Small intestine (tissue), 16 donors: ENCODE data around the gene IRS4. TPM values are rescaled to one million over a fixed set of nuclear protein-coding genes. Genes with fewer than 3 reads are reported as not detected.
A peak's percentile ranks its signal among the peaks of the same experiment; 100 is the strongest.

Experiments used
- DNase-seq, 2 donors: peaks; one replicate each; pipeline versions ENCODE4 v3.0.0 to v3.0.0-alpha.2; 2013
- FAIRE-seq: peaks from 2 replicates; lab custom pipeline; 2012; peaks lifted over from hg19 to GRCh38; lab: Jason Lieb, UNC
- H3K27ac ChIP-seq, 3 donors: one replicate each; pipeline ENCODE4 v1.5.1; 2013; ENCODE audit warnings: low read length in 2 of 3, mild to moderate bottlenecking in 2 of 3, control low read depth in 1 of 3, inconsistent platforms in 1 of 3, low read depth in 1 of 3, moderate library complexity in 1 of 3
- H3K27me3 ChIP-seq, 3 donors: one replicate each; pipeline ENCODE4 v1.6.1; 2013; ENCODE audit warnings: low read length in 3 of 3, inconsistent platforms in 1 of 3; ENCODE audit not compliant: control insufficient read depth in 3 of 3, insufficient read depth in 3 of 3
- H3K36me3 ChIP-seq, 3 donors: one replicate each; pipeline ENCODE4 v1.6.1; 2013; ENCODE audit warnings: low read length in 3 of 3, inconsistent platforms in 1 of 3, low read depth in 1 of 3, mild to moderate bottlenecking in 1 of 3, moderate library complexity in 1 of 3; ENCODE audit not compliant: control insufficient read depth in 3 of 3, insufficient read depth in 2 of 3
- H3K4me1 ChIP-seq, 3 donors: one replicate each; pipeline ENCODE4 v1.6.1; 2013; ENCODE audit warnings: low read length in 2 of 3, inconsistent platforms in 1 of 3, low read depth in 1 of 3, mild to moderate bottlenecking in 1 of 3, moderate library complexity in 1 of 3; ENCODE audit not compliant: control insufficient read depth in 3 of 3, insufficient read depth in 2 of 3
- H3K4me3 ChIP-seq, 3 donors: one replicate each; pipeline ENCODE4 v1.5.1; 2013; ENCODE audit warnings: low read length in 3 of 3, control low read depth in 1 of 3, inconsistent platforms in 1 of 3, low read depth in 1 of 3, mild to moderate bottlenecking in 1 of 3, moderate library complexity in 1 of 3
- H3K9me3 ChIP-seq, 2 donors: one replicate each; pipeline ENCODE4 v1.6.1; 2013; ENCODE audit warnings: low read depth in 1 of 2, low read length in 1 of 2; ENCODE audit not compliant: control insufficient read depth in 2 of 2, insufficient read depth in 1 of 2
- WGBS, 3 donors: extraction: QIAGEN DNeasy Blood & Tissue Kit; methylation state at CpG; one replicate each; pipeline ENCODE4 v1.1.7; 2013; 5-methylcytosine and 5-hydroxymethylcytosine counted together
- long read RNA-seq, 10 donors: transcript quantifications; one replicate each; lab custom pipeline, GENCODE V29; 2026
- polyA plus RNA-seq, 4 donors: library from polyadenylated mRNA; stranded (reverse) in 3 of 4; unstranded in 1 of 4; fragments of 200-250 nt in 3 of 4; fragments of 120-200 nt in 1 of 4; gene quantifications; one replicate each; pipeline versions ENCODE4 v1.2.1 to v1.2.3, GENCODE V29; 2013
- donor health status: healthy with polysubstance abuse.
- donor health status: control.
- donor health status: control.
- donor health status: Bipolar disorder and iron deficiency.
- donor health status: healthy.

The IRS4 gene
- under 1 TPM in 1 of 4 donors, not detected in 3; 0.04 TPM for polyA plus RNA-seq
- long read RNA-seq, donor 1, result 0 reads
- long read RNA-seq, donor 2, result 0 reads
- long read RNA-seq, donor 3, result 0 reads
- long read RNA-seq, donor 4, result 0 reads
- long read RNA-seq, donor 5, partial matches to known transcripts, result 0 of 1 reads
- long read RNA-seq, donor 5, other reads (novel, unspliced or antisense), result 0 of 1 reads
- long read RNA-seq, donor 6, result 0 reads
- long read RNA-seq, donor 7, result 0 reads
- long read RNA-seq, donor 8, result 0 reads
- long read RNA-seq, donor 9, result 0 reads
- long read RNA-seq, donor 10, result 0 reads

- no peak for FAIRE-seq
- Histone ChIP-seq H3K9me3 (no peaks in the 10 kb centered on the region), H3K36me3 (no peaks in the 10 kb centered on the region), H3K4me1 (no peaks in the 10 kb centered on the region), H3K4me3 (peak within 1 kb of the TSS in 1 of 3 donors; percentile 32), H3K27me3 (peaks cover 0 to 60% (median 10%) of the 10 kb centered on the region in 3 donors), H3K27ac (no peak within 1 kb of the TSS)
- 1 to 40% (median 17%) methylated on average over 40 to 62 of the region's 62 CpGs for WGBS, 3 donors
- peak in 1 of 2 donors; percentile 14 for DNase-seq
These were observed at the start of gene IRS4 for GRCh38 chrX:108736509-108737479. TSS of gene IRS4 (minus strand) at chrX:108736563.

- Histone ChIP-seq H3K4me1 (no peaks in the 10 kb centered on the region), H3K27me3 (no peaks in the 10 kb centered on the region), H3K36me3 (no peaks in the 10 kb centered on the region), H3K27ac (no peak overlapping the region), H3K4me3 (no peak overlapping the region), H3K9me3 (no peaks in the 10 kb centered on the region)
- no peak for FAIRE-seq
- DNase-seq, result no peak
These were observed 36.2 kb upstream of the IRS4 start for GRCh38 chrX:108772549-108772948.

GRCh38 chrX:108763559-108763958 is 27.2 kb upstream of the IRS4 start:
- 43 to 84% (median 50%) methylated on average over 1 of the region's 1 CpG for WGBS, 3 donors
- no peak for FAIRE-seq
- Histone ChIP-seq H3K4me3 (no peak overlapping the region), H3K4me1 (no peaks in the 10 kb centered on the region), H3K27ac (no peak overlapping the region), H3K9me3 (no peaks in the 10 kb centered on the region), H3K27me3 (no peaks in the 10 kb centered on the region), H3K36me3 (no peaks in the 10 kb centered on the region)
- no peak for DNase-seq

- Histone ChIP-seq H3K4me3 (no peak overlapping the region), H3K4me1 (no peaks in the 10 kb centered on the region), H3K9me3 (no peaks in the 10 kb centered on the region), H3K27me3 (peaks cover 0 to 30% (median 8%) of the 10 kb centered on the region in 3 donors), H3K36me3 (no peaks in the 10 kb centered on the region), H3K27ac (no peak overlapping the region)
- FAIRE-seq, result no peak
- DNase-seq, result no peak
- WGBS, 3 donors, result 24 to 70% (median 59%) methylated on average over 1 of the region's 1 CpG
These were observed 4.0 kb upstream of the IRS4 start for GRCh38 chrX:108740299-108740774.

- 22 to 35% (median 31%) methylated on average over 5 of the region's 5 CpGs for WGBS, 3 donors
- DNase-seq, result no peak
- H3K27me3 ChIP-seq, result peaks cover 0 to 56% (median 10%) of the 10 kb centered on the region in 3 donors
- no peak overlapping the region for H3K4me3 ChIP-seq
- no peaks in the 10 kb centered on the region for H3K9me3 ChIP-seq
- no peak for FAIRE-seq
- H3K27ac ChIP-seq, result no peak overlapping the region
- H3K4me1 ChIP-seq, result no peaks in the 10 kb centered on the region
- H3K36me3 ChIP-seq, result no peaks in the 10 kb centered on the region
These were observed 1.4 kb upstream of the IRS4 start for GRCh38 chrX:108737754-108738153.

GRCh38 chrX:108735679-108736508 is 469 bp downstream of the IRS4 start:
- Histone ChIP-seq H3K4me3 (peak overlapping the region in 1 of 3 donors; percentile 32), H3K4me1 (no peaks in the 10 kb centered on the region), H3K27me3 (peaks cover 0 to 67% (median 10%) of the 10 kb centered on the region in 3 donors), H3K9me3 (no peaks in the 10 kb centered on the region), H3K36me3 (no peaks in the 10 kb centered on the region), H3K27ac (no peak overlapping the region)
- 2 to 45% (median 10%) methylated on average over 72 to 82 of the region's 82 CpGs for WGBS, 3 donors
- FAIRE-seq (no peak), DNase-seq (peak in 1 of 2 donors; percentile 21)

GRCh38 chrX:108735091-108735678 is 1.2 kb downstream of the IRS4 start:
- Histone ChIP-seq H3K9me3 (no peaks in the 10 kb centered on the region), H3K27ac (no peak overlapping the region), H3K36me3 (no peaks in the 10 kb centered on the region), H3K4me3 (no peak overlapping the region), H3K4me1 (no peaks in the 10 kb centered on the region), H3K27me3 (peaks cover 0 to 68% (median 10%) of the 10 kb centered on the region in 3 donors)
- 6 to 29% (median 18%) methylated on average over 32 to 36 of the region's 36 CpGs for WGBS, 3 donors
- DNase-seq (peak in 1 of 2 donors; percentile 7), FAIRE-seq (no peak)
